Peyer's patch (tissue), 4 donors: ENCODE measurements around the gene TNS3. TPM values are rescaled to one million over a fixed set of nuclear protein-coding genes. Genes with fewer than 3 reads are reported as not detected.

Experiments
- DNase-seq, 3 donors: peaks; one replicate each; pipeline ENCODE4 v3.0.0-alpha.2; 2017 to 2019
- H3K27ac ChIP-seq, 4 donors: fragments of 200-600 bp; sonication (generic); one replicate each; pipeline ENCODE4 v1.5.1; 2016 to 2019
- H3K27me3 ChIP-seq, 2 donors: fragments of 200-600 bp; sonication (generic); one replicate each; pipeline ENCODE4 v1.5.1; 2019
- H3K36me3 ChIP-seq, 3 donors: fragments of 200-600 bp; sonication (generic); one replicate each; pipeline ENCODE4 v1.5.1; 2016 to 2019
- H3K4me1 ChIP-seq, 4 donors: fragments of 200-600 bp; sonication (generic); one replicate each; pipeline ENCODE4 v1.5.1; 2016 to 2019
- H3K4me3 ChIP-seq, 4 donors: fragments of 200-600 bp; sonication (generic); 1 replicate in 3 of 4; 2 replicates in 1 of 4; pipeline ENCODE4 v1.5.1; 2016 to 2019; ENCODE audit warnings: mild to moderate bottlenecking in 1 of 4
- H3K9me3 ChIP-seq, 4 donors: fragments of 200-600 bp; sonication (generic); one replicate each; pipeline ENCODE4 v1.5.1; 2016 to 2019; ENCODE audit warnings: mild to moderate bottlenecking in 1 of 4
- CTCF ChIP-seq, 6 experiments: fragments of 450-650 bp in 4 of 6; fragments of 200-600 bp in 2 of 6; sonication (generic) in 1 of 6; IDR thresholded peaks; one replicate each; pipeline ENCODE4 v1.5.1; 2017 to 2019; ENCODE audit warnings: antibody characterized with exemption in 6 of 6, mild to moderate bottlenecking in 3 of 6, moderate library complexity in 1 of 6
- POLR2A ChIP-seq, 2 donors: fragments of 450-650 bp; IDR thresholded peaks; one replicate each; pipeline ENCODE4 v1.5.1; 2017; ENCODE audit warnings: antibody characterized with exemption in 2 of 2, mild to moderate bottlenecking in 2 of 2, moderate library complexity in 2 of 2
- total RNA-seq, 4 donors: library from RNA; depleted of rRNA; stranded (reverse); fragments of >200 nt; gene quantifications; one replicate each; pipeline ENCODE4 v1.1.0, GENCODE V29; 2016

Gene TNS3
- total RNA-seq, 4 donors from 2014 or later: 79.5 to 157 (median 112) TPM

- peak overlapping the region; percentile 53 to 90 (median 80) for H3K27ac ChIP-seq
- no peaks in the 10 kb centered on the region for H3K36me3 ChIP-seq
- TF ChIP-seq POLR2A (IDR thresholded peaks at IDR 0.05) (no peak), CTCF (IDR thresholded peaks at IDR 0.05) (no peak)
- no peaks in the 10 kb centered on the region for H3K27me3 ChIP-seq
- no peak overlapping the region for H3K4me3 ChIP-seq
- no peaks in the 10 kb centered on the region for H3K9me3 ChIP-seq
- no peak for DNase-seq
- H3K4me1 ChIP-seq: peaks cover 7 to 58% (median 14%) of the 10 kb centered on the region in 4 donors
Observed at GRCh38 chr7:47474211-47474936, 107.5 kb downstream of the TNS3 start.

- peaks cover 7 to 58% (median 14%) of the 10 kb centered on the region in 4 donors for H3K4me1 ChIP-seq
- H3K27me3 ChIP-seq: no peaks in the 10 kb centered on the region
- H3K4me3 ChIP-seq: no peak overlapping the region
- no peak for TF ChIP-seq POLR2A (IDR thresholded peaks at IDR 0.05)
- no peak for TF ChIP-seq CTCF (IDR thresholded peaks at IDR 0.05)
- DNase-seq: peak in 2 of 3 donors; percentile 42 to 54
- H3K36me3 ChIP-seq: no peaks in the 10 kb centered on the region
- H3K27ac ChIP-seq: peak overlapping the region in 3 of 4 donors; percentile 49 to 90 (median 86)
- no peaks in the 10 kb centered on the region for H3K9me3 ChIP-seq
Observed at GRCh38 chr7:47473499-47474210, 108.3 kb downstream of the TNS3 start.

GRCh38 chr7:47472444-47473157 is 109.3 kb downstream of the TNS3 start:
- peaks cover 3 to 52% (median 12%) of the 10 kb centered on the region in 4 donors for H3K4me1 ChIP-seq
- no peak for DNase-seq
- H3K9me3 ChIP-seq: no peaks in the 10 kb centered on the region
- no peaks in the 10 kb centered on the region for H3K36me3 ChIP-seq
- peak overlapping the region in 2 of 4 donors; percentile 49 to 90 for H3K27ac ChIP-seq
- H3K27me3 ChIP-seq: no peaks in the 10 kb centered on the region
- no peak for TF ChIP-seq POLR2A (IDR thresholded peaks at IDR 0.05)
- TF ChIP-seq CTCF (IDR thresholded peaks at IDR 0.05): no peak
- H3K4me3 ChIP-seq: no peak overlapping the region

- H3K9me3 ChIP-seq: no peaks in the 10 kb centered on the region
- no peak for TF ChIP-seq POLR2A (IDR thresholded peaks at IDR 0.05)
- TF ChIP-seq CTCF (IDR thresholded peaks at IDR 0.05): no peak
- H3K4me1 ChIP-seq: peaks cover 3 to 48% (median 12%) of the 10 kb centered on the region in 4 donors
- no peak overlapping the region for H3K4me3 ChIP-seq
- no peaks in the 10 kb centered on the region for H3K36me3 ChIP-seq
- H3K27ac ChIP-seq: peak overlapping the region in 3 of 4 donors; percentile 49 to 77 (median 62)
- DNase-seq: no peak
- H3K27me3 ChIP-seq: no peaks in the 10 kb centered on the region
Observed at GRCh38 chr7:47471831-47472230, 110.1 kb downstream of the TNS3 start.

- peaks cover 3 to 48% (median 12%) of the 10 kb centered on the region in 4 donors for H3K4me1 ChIP-seq
- no peak for TF ChIP-seq POLR2A (IDR thresholded peaks at IDR 0.05)
- TF ChIP-seq CTCF (IDR thresholded peaks at IDR 0.05): no peak
- no peaks in the 10 kb centered on the region for H3K9me3 ChIP-seq
- peak overlapping the region; percentile 26 to 77 (median 52) for H3K27ac ChIP-seq
- DNase-seq: peak in 1 of 3 donors; percentile 46
- H3K4me3 ChIP-seq: no peak overlapping the region
- no peaks in the 10 kb centered on the region for H3K36me3 ChIP-seq
- H3K27me3 ChIP-seq: no peaks in the 10 kb centered on the region
Observed at GRCh38 chr7:47471358-47471703, 110.6 kb downstream of the TNS3 start.
